Ishikawa (cell line): Measurements from ENCODE around the gene NFKB1.

ENCODE experiments used
- CEBPB ChIP-seq: IDR thresholded peaks from 2 replicates; pipeline ENCODE4 v1.6.1; 2012
- CREB1 ChIP-seq: IDR thresholded peaks from 2 replicates; pipeline ENCODE4 v1.6.1; 2012; ENCODE audit warnings: low read depth
- EGR1 ChIP-seq: IDR thresholded peaks from 2 replicates; pipeline ENCODE4 v1.6.1; 2012
- EP300 ChIP-seq: IDR thresholded peaks from 2 replicates; pipeline ENCODE4 v1.6.1; 2012; ENCODE audit warnings: borderline replicate concordance
- FOXM1 ChIP-seq: IDR thresholded peaks from 2 replicates; pipeline ENCODE4 v1.6.1; 2012; ENCODE audit warnings: low read depth, borderline replicate concordance
- NFIC ChIP-seq: IDR thresholded peaks from 2 replicates; pipeline ENCODE4 v1.6.1; 2012
- RAD21 ChIP-seq: IDR thresholded peaks from 2 replicates; pipeline ENCODE4 v1.6.1; 2012; ENCODE audit warnings: low read depth
- REST ChIP-seq: IDR thresholded peaks from 2 replicates; pipeline ENCODE4 v1.6.1; 2012; ENCODE audit warnings: low read depth, mild to moderate bottlenecking
- TAF1 ChIP-seq: IDR thresholded peaks from 2 replicates; pipeline ENCODE4 v1.6.1; 2012; ENCODE audit warnings: low read depth, mild to moderate bottlenecking
- TCF12 ChIP-seq: IDR thresholded peaks from 2 replicates; pipeline ENCODE4 v1.6.1; 2012; ENCODE audit warnings: low read depth
- TEAD4 ChIP-seq: IDR thresholded peaks from 2 replicates; pipeline ENCODE4 v1.6.1; 2012
- USF1 ChIP-seq: IDR thresholded peaks from 2 replicates; pipeline ENCODE4 v1.6.1; 2012
- YY1 ChIP-seq: IDR thresholded peaks from 2 replicates; pipeline ENCODE4 v1.6.1; 2012; ENCODE audit warnings: low read depth
- ZBTB7A ChIP-seq: IDR thresholded peaks from 2 replicates; pipeline ENCODE4 v1.6.1; 2012; ENCODE audit warnings: low read depth
- TF ChIP-seq, protein P1 (sequence below): IDR thresholded peaks from 2 replicates; pipeline ENCODE4 v1.6.1; 2012

The NFKB1 gene

DNA sequence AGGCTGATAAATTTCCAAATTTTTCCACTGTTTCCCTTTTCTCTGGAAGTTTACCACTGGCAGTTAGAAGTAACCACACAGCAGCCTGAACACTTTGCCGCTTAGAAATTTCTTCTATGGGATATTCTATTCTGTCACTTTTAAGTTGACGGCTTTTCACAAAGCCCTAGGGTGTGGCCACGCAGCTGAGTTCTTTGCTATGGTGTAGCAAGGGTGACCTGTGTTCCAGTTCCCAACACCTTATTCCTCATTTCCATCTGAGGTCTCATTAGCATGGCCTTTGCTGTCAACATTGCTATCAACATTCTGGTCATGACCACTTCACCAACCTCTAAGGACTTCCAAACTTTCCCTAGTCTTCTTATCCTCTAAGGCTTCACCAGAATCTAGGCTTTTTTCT is 45.4 kb upstream of the NFKB1 start:
- TF ChIP-seq EP300 (no peak), USF1 (no peak), FOXM1 (no peak), YY1 (no peak), CREB1 (no peak)
- TF ChIP-seq, protein P1, sequence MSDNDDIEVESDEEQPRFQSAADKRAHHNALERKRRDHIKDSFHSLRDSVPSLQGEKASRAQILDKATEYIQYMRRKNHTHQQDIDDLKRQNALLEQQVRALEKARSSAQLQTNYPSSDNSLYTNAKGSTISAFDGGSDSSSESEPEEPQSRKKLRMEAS: no peak

DNA sequence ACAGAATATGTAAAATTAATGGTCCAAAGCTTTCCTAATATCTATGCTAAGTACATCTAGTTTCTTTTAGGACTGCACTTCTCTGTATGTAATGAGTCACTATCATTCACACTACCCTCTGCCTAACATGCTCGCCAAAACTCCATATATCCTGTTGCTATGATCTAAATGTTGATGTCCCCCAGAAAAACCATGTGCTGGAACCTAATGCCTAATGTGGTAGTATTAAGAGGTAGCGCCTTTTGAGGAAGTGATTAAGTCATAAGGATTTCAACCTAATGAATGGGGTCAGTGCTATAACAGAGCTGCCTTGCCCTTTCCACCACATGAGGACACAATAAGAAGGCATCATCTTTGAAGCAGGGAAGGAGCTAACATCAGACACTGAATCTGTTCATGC is 34.9 kb upstream of the NFKB1 start:
- TF ChIP-seq RAD21 (no peak), TEAD4 (no peak), TCF12 (no peak), YY1 (no peak), ZBTB7A (no peak), CEBPB (no peak), EP300 (no peak), TAF1 (no peak), NFIC (no peak), USF1 (no peak), EGR1 (no peak), CREB1 (no peak), REST (no peak), FOXM1 (no peak)
- TF ChIP-seq, protein P1: no peak

DNA sequence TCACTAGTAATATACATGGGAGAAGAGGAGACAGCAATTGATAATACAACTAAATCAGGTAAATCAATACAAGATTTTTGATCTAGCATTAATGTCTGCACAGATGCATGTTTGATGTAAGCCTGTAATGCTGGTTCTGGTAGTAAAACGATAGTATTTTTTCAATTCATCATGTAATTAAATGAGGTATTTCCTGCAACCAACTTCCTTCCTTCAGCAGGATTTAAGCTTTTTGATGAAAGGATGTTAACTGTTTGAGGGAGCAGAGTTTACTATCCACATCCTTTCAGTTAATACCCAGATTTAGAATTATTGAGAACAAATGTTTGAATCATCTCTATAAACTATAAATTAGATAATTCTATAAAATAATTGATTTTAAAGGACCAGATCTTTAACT is 31.4 kb upstream of the NFKB1 start:
- no peak for TF ChIP-seq EP300
- TF ChIP-seq USF1: no peak
- no peak for TF ChIP-seq FOXM1
- no peak for TF ChIP-seq CEBPB
- TF ChIP-seq, protein P1: no peak

- no peak for TF ChIP-seq CEBPB
- TF ChIP-seq TEAD4: no peak
- no peak for TF ChIP-seq CREB1
- no peak for TF ChIP-seq TCF12
- no peak for TF ChIP-seq ZBTB7A
- TF ChIP-seq, protein P1: no peak
- TF ChIP-seq REST: no peak
- TF ChIP-seq YY1: no peak
- no peak for TF ChIP-seq USF1
- no peak for TF ChIP-seq RAD21
- no peak for TF ChIP-seq EP300
- TF ChIP-seq NFIC: no peak
- TF ChIP-seq EGR1: no peak
- no peak for TF ChIP-seq FOXM1
- TF ChIP-seq TAF1: no peak
Observed at GRCh38 chr4:102472441-102473013, 28.6 kb upstream of the NFKB1 start.

GRCh38 chr4:102473476-102473875 is 27.7 kb upstream of the NFKB1 start:
- TF ChIP-seq RAD21: no peak
- TF ChIP-seq TEAD4: no peak
- no peak for TF ChIP-seq TAF1
- TF ChIP-seq TCF12: no peak
- no peak for TF ChIP-seq CEBPB
- TF ChIP-seq NFIC: no peak
- no peak for TF ChIP-seq USF1
- no peak for TF ChIP-seq REST
- TF ChIP-seq FOXM1: no peak
- TF ChIP-seq, protein P1: no peak
- no peak for TF ChIP-seq EGR1
- TF ChIP-seq YY1: no peak
- no peak for TF ChIP-seq ZBTB7A
- TF ChIP-seq EP300: no peak
- no peak for TF ChIP-seq CREB1
